EH (cell line): ENCODE results near the gene ENGASE.
"Not testable (repeated sequence)": the region's sequence is repeated elsewhere in the genome, so short reads cannot be mapped to it uniquely, and the experiment has no call there.

Experiments used
- DNase-seq: peaks from one replicate; pipeline ENCODE4 v3.0.0-alpha.2; 2015; ENCODE audit warnings: low read depth

The ENGASE gene, protein sequence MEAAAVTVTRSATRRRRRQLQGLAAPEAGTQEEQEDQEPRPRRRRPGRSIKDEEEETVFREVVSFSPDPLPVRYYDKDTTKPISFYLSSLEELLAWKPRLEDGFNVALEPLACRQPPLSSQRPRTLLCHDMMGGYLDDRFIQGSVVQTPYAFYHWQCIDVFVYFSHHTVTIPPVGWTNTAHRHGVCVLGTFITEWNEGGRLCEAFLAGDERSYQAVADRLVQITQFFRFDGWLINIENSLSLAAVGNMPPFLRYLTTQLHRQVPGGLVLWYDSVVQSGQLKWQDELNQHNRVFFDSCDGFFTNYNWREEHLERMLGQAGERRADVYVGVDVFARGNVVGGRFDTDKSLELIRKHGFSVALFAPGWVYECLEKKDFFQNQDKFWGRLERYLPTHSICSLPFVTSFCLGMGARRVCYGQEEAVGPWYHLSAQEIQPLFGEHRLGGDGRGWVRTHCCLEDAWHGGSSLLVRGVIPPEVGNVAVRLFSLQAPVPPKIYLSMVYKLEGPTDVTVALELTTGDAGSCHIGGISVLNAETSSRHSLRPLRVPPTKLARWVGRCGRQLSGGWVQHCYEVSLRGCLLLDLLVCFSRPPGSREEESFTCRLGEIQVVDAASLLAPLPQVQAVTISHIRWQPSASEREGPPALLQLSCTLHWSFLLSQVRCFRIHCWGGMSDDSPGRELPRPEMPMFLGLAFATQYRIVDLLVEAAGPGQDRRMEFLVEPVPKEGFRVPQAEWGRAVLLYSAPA

DNA sequence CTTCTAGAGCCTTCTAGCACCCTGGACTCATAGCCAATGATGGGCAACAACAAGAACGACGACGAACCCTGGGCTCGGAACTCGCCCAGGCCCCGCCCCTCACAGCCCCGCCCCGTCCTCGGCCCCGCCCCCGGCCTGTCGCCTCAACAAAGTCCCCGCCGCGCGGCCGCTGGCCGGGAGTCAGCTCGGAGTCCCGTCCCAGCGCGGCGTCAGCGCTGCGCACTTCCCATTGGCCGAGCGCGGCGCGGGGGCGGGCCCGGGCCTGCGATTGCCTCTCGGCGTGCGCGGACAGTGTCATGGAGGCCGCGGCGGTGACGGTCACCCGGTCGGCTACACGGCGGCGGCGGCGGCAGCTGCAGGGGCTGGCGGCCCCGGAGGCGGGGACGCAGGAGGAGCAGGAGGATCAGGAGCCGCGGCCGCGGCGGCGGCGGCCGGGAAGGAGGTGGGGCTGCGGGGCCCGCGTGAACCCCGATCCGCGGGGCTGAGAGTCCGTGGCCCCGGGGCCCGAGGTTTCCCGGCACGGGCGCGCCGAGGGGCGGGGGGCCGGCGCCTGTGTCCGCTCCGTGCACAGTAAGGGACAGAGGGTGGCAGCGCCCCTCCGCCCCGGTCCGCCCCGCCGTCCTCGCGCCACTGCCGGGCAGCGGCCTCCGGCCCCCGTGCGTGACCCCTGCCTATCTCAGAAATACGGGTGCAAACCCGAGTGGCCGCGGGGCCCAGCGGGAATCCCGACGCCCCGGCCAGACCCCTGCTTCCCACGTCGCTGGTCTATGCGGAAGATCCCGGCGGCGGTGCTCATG is at the start of gene ENGASE:
Gene ENGASE (plus strand): TSS at position 176 of the 797 bp plus-strand sequence. CDS start 121 bp downstream, at position 297.
- peak; percentile 92 for DNase-seq

DNA sequence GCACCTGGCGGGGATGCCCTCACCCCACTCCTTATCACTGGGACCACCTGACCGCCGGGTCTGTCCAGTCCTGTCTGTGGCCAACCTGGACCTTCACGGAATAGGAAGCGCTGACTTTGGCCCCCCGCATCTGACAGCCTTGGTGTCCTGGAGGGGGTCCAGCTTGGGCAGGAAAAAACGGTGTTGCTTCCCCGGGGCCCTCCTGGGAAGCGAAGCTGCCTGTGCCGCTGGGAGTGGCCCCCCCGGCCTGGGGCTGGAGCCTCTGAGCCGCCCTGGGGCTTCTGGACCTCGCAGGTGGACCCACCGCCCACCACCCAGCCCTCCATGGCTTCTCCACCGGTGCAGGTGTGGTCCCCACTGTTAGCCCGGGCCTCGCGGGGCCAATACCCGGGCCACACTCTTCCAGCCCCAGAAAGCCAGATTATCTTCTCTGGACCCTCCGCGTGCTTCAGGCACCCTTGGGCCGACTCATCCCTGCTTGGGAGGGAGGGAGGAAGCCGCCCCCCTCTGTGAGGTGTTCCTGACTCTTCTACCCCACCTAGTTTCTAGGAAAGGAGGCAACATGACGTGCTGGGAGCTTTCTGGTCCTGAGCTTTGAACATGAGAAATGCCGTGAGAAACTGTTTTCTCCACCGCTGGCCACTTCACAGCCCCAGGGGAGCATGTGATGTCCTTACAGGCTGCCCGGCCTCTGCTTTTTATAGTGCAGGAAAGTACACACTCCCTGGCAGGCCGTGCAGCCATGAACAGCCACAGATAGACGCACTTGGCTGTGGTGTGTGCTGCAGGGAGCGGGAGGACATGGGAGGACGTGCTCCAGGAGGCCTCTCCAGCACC is 49.5 kb upstream of the ENGASE start:
- peak; percentile 31 for DNase-seq

DNA sequence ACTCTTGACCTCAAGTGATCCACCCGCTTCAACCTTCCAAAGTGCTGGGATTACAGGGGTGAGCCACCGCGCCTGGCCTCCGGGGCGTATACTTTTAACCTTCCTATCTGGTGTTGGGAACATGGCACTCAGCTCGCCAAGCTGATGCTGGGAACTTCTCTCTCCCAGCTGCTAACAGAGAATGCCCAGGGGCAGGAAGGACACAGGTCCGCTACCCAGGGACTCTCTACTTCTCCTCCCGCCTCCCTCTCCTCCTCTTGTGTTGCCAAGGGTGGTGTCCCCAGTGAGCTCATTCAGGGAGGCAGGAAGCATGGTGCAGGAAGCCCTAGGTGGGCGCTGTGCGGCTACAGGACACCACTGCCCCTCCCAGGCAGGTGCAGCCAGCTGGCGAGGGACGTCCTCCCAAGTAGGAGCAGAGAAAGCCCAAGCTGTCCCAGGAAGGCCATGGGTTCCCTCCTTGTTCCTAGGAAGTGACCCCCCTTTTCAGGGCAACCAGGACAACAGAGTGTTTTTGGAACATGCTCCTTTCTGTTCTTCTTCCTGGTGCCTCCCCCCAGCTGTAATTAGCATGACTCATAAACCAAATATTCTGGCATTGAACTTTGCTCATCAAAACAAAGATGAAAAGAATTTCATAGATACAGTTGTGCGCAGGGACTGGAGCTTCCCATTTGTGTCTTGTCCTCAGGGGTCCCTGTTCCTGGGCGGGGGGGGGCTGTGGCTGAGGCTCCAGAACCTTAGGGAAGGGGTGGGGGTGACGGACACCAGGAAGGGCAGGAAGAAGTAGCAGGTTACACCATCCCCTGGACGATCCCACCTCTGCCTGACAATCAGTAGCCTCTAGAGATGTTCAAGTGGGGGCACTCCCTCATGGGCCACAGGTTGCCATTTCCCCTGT is 48.0 kb upstream of the ENGASE start:
- DNase-seq = peak; percentile 87

DNA sequence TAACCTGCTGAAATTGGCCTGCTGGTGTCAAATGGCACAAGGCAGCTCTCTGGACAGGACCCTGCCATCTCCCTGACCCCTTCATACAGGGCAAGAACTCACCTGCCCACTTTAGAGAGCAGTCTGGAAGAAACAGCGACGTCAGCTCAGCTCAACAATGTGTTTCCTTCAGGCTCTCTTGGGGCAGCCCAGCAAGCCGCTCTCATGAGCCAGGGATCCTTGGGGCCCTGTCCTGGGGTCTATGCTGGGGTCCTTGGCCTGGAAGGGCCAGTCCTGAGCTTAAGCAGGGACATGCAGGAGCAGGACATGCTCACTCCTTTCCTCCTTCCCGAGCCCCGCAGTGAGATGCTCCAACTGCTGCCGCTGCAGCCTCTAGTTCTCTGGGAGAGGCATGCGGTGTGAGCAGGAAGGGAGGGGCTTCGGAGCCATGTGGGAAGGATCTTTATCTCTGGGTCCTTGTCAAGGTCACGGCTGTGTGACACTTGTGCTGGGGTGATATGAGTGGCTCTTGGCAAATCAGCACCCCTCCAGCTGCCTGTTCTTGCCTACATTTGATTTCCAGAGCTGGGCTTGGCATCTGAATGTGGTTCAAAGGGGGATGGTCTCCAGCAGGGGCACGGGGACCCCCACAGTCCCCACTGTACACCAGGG is 47.2 kb upstream of the ENGASE start:
- peak; percentile 41 for DNase-seq

DNA sequence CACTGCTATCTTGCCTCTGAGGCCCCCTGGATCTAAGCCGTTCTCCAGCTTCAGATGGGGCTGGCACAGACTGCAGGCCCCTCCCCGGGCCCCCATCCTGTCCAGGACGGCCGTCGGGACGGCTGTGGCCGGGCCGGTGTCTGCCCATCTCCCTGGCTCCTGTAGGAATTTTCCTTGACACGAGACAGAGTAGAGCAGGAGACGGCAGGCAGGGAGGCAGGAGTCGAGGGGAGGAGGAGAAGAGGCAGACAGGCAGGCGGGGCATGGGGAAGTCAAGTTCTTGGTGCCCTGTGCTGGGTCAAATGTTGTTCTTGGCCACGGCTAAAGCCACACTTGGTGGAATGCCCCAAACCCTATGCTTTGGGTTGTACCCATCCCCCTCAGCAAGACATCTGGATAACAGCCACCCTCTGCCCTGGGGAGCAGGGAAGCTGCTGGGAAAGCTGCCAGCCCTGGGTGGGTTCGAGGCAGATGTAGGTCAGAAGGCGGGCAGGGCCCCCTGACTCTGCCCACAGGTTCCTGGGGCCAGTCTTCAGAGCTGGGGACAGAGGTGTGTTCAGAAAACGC is 46.6 kb upstream of the ENGASE start:
- peak; percentile 75 for DNase-seq

DNA sequence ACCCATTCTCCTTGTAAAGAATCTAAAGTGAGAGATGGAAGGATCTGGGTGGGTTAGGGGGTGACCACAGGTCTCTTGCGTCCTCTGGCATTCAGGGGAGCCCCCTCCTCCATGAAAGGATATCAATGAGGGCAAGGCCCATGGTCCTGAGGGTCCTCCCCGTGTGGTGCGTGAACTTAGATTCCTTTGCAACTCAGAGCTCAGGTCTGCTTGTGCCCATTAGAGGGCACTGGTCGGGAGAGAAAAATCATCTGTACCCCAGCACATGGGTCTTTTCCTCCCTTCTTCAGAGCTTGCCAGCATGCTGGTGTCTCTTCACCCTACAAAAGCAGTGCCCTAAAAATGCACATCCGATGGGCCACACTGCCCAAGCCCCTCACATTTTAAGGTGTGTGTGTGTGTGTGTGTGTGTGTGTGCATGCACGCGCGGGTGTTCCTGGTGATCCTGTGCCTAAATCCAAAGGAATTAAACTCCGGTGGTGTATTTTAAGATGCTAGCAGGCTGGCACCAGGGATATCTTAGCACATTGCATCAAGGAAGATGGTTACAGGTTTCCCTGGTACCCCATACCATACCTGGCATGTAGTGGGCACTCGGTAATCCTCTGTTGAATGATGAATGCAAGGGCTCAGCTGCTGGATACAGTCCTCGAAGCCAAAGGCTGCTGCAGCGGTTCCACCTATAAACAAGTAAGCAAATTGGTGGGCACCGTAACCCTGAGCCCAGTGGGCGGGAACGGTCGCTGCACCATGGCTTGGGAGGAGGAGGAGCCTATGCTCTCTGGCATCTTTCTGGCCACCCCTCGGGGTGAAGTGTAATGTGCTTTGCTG is 45.9 kb upstream of the ENGASE start:
- DNase-seq = no peak

DNA sequence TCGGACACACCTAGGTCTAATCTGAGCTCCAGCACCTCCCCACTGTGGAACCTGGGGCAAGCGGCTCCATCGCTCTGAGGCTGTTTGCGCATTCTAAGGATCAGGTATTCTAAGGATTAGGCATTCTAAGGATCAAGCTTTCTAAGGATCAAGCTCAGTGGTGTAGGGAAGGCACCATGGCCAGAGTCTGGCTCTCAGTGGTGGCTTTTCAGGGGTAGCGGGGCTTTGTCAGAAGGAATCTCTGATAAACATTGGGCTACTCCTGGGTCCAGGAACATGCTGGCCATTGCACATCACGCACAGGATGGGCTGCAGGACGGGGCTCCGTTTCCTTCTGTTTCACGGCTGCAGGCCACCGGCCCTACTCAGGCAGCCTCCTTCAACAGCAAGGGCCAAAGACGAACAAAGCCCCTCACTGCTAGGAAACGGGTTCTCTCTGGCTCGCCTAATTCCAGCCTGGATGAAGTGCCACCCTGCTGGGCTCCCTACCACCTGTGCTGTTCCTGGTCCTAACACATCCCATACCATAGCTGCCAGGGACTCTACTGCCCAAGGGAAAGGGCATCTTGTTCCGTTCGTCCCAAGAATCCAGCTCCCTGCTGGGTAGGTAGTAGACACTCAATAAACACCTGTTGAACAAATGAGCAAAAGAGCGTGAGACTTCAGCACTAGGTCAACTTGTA is 45.2 kb upstream of the ENGASE start:
- no peak for DNase-seq

DNA sequence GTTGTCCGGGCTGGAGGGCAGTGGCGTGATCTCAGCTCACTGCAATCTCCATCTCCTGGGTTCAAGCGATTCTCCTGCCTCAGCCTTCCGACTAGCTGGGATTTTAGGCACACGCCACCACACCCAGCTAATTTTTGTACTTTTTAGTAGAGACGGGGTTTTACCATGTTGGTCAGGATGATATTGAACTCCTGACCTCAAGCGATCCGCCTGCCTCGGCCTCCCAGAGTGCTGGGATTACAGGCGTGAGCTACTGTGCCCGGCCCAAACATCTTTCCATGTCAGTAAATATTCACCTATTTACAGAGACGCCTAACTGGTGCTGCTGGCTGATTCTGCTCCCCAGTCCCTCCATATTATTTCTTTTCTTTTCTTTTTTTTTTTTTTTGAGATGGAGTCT is 44.0 kb upstream of the ENGASE start:
- not testable (repeated sequence) for DNase-seq

DNA sequence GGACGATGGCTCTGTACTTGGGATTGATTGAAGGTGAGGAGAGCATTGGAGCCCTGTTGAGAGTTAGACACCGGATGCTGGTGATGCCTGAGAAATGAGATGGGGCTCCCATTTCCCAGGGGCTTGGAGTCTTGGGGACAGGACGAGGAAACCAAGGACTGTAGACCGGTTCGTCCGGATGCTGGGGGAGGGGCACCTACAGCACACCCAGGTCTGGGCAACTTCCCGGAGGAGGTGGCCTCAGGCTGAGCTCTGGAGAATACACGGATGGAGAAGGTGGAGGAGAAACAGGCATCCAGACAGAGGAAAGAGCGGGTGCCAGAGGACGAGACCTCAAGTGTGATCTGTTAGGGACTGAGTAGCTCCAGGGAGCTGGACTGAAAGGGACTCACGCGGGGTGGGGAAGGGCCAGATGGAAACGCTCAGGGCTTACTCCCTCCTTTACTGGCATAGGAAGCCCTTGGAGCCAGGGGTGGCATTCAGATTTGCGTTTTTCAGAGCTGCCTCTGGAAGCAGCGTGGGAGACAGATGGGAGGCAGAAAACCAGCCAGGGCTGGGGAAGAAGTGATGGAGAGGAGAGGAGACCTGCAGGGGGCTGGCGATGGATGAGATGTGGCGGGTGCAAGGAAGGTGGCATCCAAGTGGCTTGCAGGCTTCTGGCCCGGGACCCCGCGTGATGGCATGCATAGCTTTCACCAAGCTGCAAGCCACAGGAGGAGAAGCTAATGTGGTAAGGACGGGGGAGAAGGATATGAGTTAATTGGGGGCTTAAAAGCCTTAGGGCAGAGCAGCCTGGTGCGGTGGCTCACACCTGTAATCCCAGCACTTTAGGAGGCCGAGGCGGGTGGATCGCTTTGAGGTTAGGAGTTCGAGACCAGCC is 42.4 kb upstream of the ENGASE start:
- DNase-seq = no peak

DNA sequence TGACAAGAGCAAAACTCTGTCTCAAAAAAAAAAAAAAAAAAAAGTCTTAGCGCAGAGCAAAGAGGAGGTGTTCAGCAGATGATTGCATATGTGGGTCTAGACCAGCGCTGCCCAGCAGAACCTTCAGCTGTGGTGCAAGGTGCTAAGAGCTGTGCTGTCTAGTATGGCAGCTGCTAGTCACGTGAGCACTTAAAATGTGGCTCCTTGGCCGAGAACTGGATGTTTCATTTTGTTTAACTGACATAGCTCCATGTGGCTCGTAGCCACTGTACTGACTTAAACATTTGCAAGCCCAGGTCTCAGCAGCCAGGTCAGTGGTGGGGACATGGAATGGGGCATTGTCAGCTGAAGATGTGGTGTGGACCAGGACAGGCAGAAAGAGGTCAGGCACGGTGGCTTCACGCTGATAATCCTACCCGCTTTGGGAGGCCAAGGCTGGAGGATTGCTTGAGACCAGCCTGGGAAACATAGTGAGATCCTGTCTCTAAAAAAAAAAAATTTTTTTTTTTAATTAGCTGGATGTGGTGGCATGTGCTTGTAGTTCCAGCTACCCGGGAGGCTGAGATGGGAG is 41.5 kb upstream of the ENGASE start:
- no peak for DNase-seq

DNA sequence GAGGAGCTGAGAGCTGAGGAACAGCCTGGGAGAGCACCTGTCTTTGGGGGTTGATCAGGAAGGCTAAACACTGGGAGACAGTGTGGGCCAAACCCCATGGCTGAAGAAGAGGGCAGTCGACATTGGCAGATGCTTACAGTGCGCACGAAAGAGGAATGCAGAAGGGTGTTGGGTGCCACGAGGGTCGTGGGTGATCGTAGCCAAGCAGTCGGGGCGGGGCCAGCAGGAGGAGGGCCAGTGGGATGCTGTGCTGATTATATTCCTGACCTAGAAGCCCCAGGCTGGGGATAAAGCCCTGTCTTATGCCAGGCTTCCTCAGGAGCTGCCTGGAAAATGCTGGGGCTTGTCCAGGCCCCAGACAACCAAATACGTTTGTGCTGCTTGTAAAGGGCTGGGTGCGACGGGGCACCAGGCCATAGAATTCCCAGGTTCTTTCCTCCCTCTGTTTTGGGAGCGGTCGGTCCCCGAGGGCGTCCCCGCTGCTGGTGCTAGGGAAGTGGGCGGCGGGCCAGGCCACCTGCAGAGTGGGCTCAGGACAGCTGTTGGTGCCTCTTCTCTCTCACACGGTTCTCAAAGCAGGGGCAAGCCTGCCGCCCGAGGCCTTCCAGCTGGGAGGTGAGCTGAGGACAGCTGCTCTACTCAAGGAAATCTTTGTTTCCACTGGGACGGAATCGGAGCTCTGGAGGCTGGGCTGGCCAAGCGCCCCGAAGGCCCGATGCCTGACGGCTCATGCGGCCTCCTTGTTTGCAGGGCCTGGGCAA is 40.7 kb upstream of the ENGASE start:
- DNase-seq = no peak

DNA sequence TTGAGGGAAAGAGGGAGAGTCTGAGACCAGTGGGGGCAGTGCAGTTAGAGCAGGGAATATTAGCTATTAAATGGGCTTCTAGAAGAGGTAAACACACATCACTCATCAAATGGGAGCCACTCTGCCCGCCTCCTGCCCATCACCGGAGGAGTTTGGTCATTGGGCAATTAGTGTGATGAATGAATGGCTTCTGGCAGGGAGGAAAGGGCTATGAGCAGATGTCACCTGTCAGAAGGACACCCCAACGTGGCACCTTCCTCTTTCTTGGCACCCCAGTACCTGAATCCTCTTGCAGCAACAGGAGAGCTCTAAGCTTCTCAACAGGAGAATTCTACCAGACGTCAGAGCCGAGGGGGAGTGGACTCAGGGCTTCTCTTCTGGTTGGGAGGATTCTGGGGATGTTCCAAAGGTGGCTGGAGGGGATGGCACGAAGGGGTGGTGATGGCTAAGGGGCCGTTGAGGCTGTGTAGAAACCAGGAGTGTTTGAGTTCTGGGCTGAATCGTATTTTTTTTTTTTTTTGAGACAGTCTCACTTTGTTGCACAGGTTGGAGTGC is 39.6 kb upstream of the ENGASE start:
- no peak for DNase-seq

DNA sequence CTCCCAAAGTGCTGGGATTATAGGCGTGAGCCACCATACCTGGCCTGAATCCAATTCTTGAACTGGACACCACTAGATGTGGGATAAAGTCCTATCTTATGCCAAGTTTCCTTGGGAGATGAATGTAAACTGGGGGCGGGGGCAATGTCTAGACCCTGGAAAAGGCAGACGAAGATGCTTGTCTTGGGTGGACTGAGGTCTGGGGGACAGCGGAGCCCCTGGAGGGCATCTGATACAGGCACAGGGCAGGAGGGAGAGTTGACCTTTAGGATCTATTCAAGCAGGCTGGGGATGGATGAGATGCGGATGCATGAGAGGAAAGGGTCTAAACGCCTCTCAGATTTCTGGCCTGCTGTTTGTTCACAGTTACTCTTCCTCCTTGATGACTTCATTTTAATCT is 38.9 kb upstream of the ENGASE start:
- no peak for DNase-seq

DNA sequence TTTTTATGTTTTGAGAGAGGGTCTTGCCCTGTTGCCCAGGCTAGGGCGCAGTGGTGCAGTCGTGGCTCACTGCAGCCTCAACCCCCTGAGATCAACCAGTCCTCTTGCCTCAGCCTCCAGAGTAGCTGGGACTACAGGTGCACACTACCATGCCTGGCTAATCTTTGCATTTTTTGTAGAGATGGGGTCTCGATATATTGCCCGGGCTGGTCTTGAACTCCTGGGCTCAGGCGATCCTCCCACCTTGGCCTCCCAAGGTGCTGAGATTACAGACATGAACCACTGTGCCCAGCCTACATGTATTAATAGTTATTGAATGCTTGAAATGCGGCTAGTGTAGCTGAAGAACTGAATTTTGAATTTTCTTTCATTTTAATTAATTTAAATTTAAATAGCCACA is 38.4 kb upstream of the ENGASE start:
- no peak for DNase-seq

DNA sequence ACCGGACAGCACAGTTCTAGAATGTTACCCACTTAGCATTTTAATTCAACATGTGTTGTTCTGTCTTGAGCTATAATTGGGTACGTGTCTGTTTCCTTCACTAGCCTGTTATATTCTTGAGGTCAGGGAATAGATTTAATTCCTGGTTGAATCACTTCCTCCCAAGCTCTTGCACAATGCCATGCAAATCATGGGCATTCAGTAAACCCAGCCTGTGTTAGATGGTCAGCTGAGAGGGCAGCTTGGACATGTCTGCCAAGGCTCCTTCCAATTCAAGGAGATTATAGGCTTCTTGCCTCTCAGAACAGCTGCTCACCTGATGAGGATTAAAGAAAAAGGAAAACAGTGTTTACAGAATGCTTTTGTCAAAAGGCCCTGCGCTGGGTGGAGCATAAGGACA is 38.0 kb upstream of the ENGASE start:
- DNase-seq = peak; percentile 93
